HG03457 (cell line): ENCODE results near the gene BCAS4.
A peak's percentile ranks its signal among the peaks of the same experiment; 100 is the strongest.
"Not testable (repeated sequence)": the region's sequence is repeated elsewhere in the genome, so short reads cannot be mapped to it uniquely, and the experiment has no call there.

Experiments
- ATAC-seq: cut with Tn5 transposase; IDR thresholded peaks from one replicate; pipeline ENCODE4 v1.9.1; 2021; ENCODE audit warnings: moderate number of reproducible peaks; ENCODE audit not compliant: unreplicated experiment

The BCAS4 gene

GRCh38 chr20:50771419-50772080 lies 23.3 kb upstream of the BCAS4 start:
- not testable (repeated sequence) for ATAC-seq

DNA sequence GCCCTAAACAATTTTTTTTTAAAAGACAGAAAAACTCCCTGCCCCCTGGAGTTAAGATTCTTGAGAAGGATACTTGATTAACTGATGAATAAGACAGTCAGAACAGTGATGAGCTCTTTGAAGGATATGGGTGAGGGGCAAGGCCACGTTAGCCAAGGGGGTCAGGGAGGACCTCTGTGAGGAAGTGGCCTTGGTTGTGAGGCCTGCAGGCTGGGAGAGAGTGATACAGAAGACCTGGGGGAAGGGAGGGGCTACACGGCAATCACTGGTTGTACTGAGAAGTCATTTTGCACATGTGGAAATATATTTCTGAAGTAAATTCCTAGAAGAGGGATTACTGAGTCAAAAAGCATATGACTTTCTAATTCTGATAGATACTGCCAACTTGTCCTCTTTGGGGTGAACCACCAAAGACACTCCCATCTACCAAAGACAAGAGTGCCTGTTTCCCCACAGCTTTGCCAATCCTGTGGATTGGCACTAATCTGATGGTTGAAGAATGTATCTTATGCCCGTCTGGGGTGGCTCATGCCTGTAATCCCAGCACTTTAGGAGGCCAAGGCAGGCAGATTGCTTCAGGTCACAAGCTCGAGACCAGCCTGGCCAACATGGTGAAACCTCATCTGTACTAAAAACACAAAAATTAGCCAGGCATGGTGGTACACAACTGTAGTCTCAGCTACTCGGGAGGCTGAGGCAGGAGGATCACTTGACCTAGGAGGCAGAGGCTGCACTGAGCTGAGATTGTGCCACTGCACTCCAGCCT lies 22.3 kb upstream of the BCAS4 start:
- ATAC-seq = no peak

- ATAC-seq = no peak
These were observed 20.3 kb upstream of the BCAS4 start for GRCh38 chr20:50774515-50774914.

GRCh38 chr20:50776122-50776817 lies 18.6 kb upstream of the BCAS4 start:
- ATAC-seq = no peak

GRCh38 chr20:50777373-50777772 lies 17.5 kb upstream of the BCAS4 start:
- no peak for ATAC-seq

DNA sequence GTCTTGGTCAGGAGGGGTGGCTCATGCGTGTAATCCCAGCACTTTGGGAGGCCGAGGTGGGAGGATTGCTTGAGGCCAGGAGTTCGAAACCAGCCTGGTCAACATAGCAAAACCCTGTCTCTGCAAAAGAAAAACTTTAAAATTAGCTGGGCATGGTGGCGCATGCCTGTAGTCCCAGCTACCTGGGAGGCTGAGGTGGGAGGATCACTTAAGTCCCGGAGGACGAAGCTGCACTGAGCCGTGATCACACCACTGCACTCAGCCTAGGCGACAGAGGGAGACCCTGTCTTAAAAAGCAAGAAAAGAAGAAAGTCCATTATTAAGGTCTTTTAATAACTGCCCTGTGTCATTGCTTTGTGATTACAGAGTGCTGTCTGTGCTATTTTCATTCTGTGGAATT lies 15.9 kb upstream of the BCAS4 start:
- not testable (repeated sequence) for ATAC-seq

DNA sequence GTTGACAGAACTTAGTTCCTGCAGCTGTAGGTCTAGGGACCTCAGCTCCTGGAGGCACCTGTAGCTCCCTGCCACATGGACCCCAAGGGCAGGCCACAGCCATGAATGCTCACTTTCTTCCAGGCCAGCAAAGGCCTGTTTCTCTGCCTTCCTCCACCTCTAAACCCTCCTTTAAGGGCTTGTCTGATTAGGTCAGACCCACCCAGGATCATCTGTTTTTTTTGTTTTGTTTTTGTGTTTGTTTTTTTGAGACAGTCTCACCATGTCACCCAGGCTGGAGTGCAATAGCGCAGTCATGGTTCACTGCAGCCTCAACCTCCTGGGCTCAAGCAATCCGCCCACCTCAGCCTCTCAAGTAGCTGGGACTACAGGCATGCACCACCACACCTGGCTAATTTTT lies 11.5 kb upstream of the BCAS4 start:
- no peak for ATAC-seq

DNA sequence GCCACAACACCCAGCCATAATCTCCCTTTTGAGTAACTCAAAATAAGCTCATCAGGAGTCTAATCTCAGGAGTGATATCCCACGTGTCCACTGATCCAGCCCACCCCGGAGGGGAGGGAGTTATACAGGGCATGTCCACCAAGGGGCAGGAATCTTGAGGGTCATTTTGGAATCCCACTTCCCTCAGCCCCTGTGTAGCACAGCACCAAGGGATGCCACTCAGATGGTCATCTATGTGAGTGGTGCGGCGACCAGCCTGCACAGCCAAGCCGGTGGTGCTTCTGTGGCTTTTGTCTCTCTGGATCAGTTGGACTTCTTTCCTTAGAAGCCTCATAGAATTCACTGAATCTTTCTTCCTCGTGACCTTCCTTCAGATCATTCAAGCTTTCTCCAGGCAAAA lies 11.0 kb upstream of the BCAS4 start:
- ATAC-seq = no peak

GRCh38 chr20:50784464-50784863 lies 10.4 kb upstream of the BCAS4 start:
- no peak for ATAC-seq

- ATAC-seq = no peak
These were observed 8.2 kb upstream of the BCAS4 start for GRCh38 chr20:50786703-50787102.

DNA sequence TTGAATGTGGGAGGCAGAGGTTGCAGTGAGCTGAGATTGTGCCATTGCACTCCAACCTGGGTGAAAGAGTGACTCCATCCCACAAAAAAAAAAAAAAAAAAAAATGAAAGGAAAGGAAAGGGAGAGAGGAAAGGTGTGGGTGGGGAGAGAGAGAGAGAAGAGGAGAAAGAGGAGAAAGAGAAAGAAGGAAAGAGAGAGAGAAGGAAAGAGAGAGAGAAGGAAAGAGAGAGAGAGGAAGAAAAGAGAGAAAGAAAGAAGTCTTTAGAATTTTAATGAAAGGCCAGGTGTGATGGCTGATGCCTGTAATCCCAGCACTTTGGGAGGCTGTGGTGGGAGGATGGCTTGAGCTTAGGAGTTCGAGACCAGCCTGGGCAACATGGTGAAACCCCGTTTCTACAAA lies 7.7 kb upstream of the BCAS4 start:
- ATAC-seq = no peak

- ATAC-seq = no peak
These were observed 6.5 kb upstream of the BCAS4 start for GRCh38 chr20:50788045-50788991.

DNA sequence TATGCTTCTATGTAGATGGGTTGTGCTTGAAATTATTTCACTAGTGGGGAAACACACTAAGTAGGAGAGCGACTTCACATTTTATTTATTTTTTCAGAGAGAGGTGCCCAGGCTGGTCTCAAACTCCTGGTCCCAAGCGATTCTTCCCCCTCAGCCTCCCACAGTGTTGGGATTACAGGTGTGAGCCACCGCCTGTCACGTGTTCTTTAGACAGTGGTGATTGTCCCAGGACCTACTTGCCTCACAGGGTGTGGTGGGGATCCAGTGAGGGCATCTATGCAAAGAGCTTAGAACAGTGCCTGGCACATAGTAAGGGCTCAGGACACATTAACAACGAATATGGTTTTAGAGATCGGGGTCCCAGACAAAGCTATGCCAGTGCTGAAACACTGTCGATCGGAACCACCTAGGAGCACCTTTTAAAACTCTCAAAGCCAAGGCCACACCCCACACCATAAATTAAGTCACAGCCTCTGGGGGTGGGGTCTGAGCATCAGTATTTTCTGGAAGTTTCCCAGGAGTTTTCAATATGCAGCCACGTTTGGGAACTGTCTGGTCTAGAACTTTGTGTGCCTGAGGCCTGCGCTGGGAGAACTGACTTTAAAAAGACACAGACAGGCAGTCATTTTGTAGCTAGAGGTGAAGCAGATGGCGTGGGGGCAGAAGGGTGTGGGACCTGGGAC lies 4.8 kb upstream of the BCAS4 start:
- no peak for ATAC-seq

- peak; percentile 38 for ATAC-seq
These were observed 4.1 kb upstream of the BCAS4 start for GRCh38 chr20:50790651-50791277.

GRCh38 chr20:50792708-50793574 lies 1.9 kb upstream of the BCAS4 start:
- no peak for ATAC-seq

DNA sequence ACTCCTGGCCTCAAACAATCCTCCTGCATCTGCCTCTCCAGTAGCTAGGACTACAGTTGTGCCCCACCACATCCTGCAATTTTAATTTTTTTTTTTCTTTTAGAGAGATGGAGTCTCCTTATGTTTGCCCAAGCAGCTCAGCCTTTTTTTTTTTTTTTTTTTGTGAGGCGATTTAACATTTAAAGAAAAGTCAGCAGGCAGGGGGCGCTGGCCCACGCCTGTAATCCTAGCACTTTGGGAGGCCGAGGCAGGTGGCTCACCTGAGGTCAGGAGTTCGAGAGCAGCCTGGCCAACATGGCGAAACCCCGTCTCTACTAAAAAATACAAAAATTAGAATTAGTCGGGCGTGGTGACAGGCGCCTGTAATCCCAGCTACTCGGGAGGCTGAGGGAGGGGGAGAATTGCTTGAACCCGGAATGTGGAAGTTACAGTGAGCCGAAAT lies 1.3 kb upstream of the BCAS4 start:
- not testable (repeated sequence) for ATAC-seq

- ATAC-seq = no peak
These were observed 548 bp upstream of the BCAS4 start for GRCh38 chr20:50794181-50794845.

DNA sequence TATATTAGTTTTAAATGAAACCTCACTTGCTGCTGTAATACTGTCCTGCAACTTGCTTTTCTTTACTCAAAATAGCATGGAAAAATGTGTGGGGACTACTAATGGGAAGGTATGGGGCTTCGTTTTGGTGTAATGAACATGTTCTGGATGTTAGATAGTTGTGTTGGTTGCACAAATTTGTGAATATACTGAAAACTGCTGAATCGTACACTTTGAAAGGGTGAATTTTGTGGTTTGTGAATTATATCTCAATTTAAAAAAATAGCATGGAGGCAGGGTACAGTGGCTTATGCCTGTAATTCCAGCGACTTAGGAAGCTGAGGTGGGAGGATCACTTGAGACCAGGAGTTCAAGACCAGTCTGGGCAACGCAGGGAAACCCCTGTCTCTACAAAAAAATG lies 2.3 kb downstream of the BCAS4 start:
- no peak for ATAC-seq
